Transverse colon (tissue), 3 donors: ENCODE results near the gene MAST4.

Experiments used
- EP300 ChIP-seq: sonication (generic); formaldehyde crosslinking; IDR thresholded peaks from one replicate; pipeline ENCODE4 v1.6.1; 2017; ENCODE audit warnings: antibody characterized with exemption, low read depth
- POLR2A ChIP-seq: fragments of 450-650 bp; IDR thresholded peaks from one replicate; pipeline ENCODE4 v1.6.1; 2016; ENCODE audit warnings: antibody characterized with exemption, mild to moderate bottlenecking, moderate library complexity
- TF ChIP-seq, protein P1 (sequence below), 5 experiments: fragments of 200-600 bp in 3 of 5; fragments of 450-650 bp in 2 of 5; sonication (generic) in 3 of 5; IDR thresholded peaks; 1 replicate in 2 of 5; 2 replicates in 3 of 5; pipeline ENCODE4 v1.5.1; 2016 to 2017; ENCODE audit warnings: antibody characterized with exemption in 5 of 5, inconsistent platforms in 3 of 5, mild to moderate bottlenecking in 2 of 5, moderate library complexity in 1 of 5

DNA sequence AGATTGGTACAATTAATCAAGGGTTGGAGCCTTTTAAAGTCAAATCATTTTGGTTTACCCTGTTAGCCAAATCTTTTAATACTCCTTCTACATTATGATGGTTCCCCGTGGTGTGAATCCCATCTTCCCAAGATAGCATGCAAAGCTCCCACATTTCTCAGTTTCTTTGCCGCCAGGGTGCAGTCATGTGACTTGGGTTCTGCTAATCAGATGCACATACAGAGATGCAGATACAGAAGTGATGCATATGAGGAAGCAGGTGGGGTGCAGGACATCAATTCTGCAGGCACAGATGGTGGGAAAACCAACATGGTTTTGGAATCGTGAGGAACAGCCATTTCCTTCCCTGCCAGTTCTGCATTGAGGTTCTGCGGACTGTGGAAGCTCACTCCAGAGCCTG lies 8.4 kb upstream of the MAST4 start:
- no peak for TF ChIP-seq EP300
- TF ChIP-seq, protein P1, sequence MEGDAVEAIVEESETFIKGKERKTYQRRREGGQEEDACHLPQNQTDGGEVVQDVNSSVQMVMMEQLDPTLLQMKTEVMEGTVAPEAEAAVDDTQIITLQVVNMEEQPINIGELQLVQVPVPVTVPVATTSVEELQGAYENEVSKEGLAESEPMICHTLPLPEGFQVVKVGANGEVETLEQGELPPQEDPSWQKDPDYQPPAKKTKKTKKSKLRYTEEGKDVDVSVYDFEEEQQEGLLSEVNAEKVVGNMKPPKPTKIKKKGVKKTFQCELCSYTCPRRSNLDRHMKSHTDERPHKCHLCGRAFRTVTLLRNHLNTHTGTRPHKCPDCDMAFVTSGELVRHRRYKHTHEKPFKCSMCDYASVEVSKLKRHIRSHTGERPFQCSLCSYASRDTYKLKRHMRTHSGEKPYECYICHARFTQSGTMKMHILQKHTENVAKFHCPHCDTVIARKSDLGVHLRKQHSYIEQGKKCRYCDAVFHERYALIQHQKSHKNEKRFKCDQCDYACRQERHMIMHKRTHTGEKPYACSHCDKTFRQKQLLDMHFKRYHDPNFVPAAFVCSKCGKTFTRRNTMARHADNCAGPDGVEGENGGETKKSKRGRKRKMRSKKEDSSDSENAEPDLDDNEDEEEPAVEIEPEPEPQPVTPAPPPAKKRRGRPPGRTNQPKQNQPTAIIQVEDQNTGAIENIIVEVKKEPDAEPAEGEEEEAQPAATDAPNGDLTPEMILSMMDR (IDR thresholded peaks at IDR 0.05), result no peak
- no peak for TF ChIP-seq POLR2A
